SU-DHL-6 (cell line): Measurements from ENCODE around the gene FAM120B.
"Not testable (repeated sequence)": the region's sequence is repeated elsewhere in the genome, so short reads cannot be mapped to it uniquely, and the experiment has no call there.

Experiments used
- H2AFZ ChIP-seq: fragments of 200-600 bp; sonication (generic); 2 replicates; pipeline ENCODE4 v1.6.1; 2014; ENCODE audit warnings: low read depth, mild to moderate bottlenecking, moderate library complexity, mixed read lengths, antibody characterized with exemption, low read length; ENCODE audit not compliant: severe bottlenecking
- H3F3A ChIP-seq: fragments of 200-600 bp; shearing (Covaris generic); 2 replicates; pipeline ENCODE4 v1.6.0; 2016; ENCODE audit warnings: antibody characterized with exemption, mild to moderate bottlenecking; ENCODE audit not compliant: insufficient read depth
- H3K27ac ChIP-seq: fragments of 200-600 bp; sonication (generic); 2 replicates; pipeline ENCODE4 v1.5.1; 2016; ENCODE audit warnings: low read depth, mild to moderate bottlenecking, low read length, moderate library complexity, mixed read lengths
- H3K27me3 ChIP-seq: fragments of 200-600 bp; sonication (generic), shearing (Covaris generic); 2 replicates; pipeline ENCODE4 v1.6.0; 2014; ENCODE audit warnings: mild to moderate bottlenecking, low read length
- H3K36me3 ChIP-seq: fragments of 200-600 bp; sonication (generic); 2 replicates; pipeline ENCODE4 v1.6.1; 2014; ENCODE audit warnings: mild to moderate bottlenecking, low read length, mixed read lengths
- H3K4me2 ChIP-seq: fragments of 300-600, 200-600 bp; shearing (Covaris generic), sonication (generic); 2 replicates; pipeline ENCODE4 v1.6.0; 2014; ENCODE audit warnings: low read length, low read depth, mild to moderate bottlenecking; ENCODE audit not compliant: poor library complexity, severe bottlenecking
- H3K4me3 ChIP-seq: fragments of 200-600 bp; sonication (generic); 2 replicates; pipeline ENCODE4 v1.5.1; 2014; ENCODE audit warnings: antibody characterized with exemption, low read length, mild to moderate bottlenecking, mixed read lengths; ENCODE audit not compliant: insufficient read depth, poor library complexity, severe bottlenecking
- H3K79me2 ChIP-seq: fragments of 200-600 bp; sonication (generic); 2 replicates; pipeline ENCODE4 v1.6.1; 2014; ENCODE audit warnings: mild to moderate bottlenecking, low read length, moderate library complexity; ENCODE audit not compliant: insufficient read depth
- H3K9ac ChIP-seq: fragments of 200-600 bp; sonication (generic); 2 replicates; pipeline ENCODE4 v1.7.0; 2014; ENCODE audit warnings: mild to moderate bottlenecking, low read length
- H3K9me2 ChIP-seq: fragments of 200-600 bp; sonication (generic); replicated peaks from 2 replicates; pipeline ENCODE4 v1.6.1; 2014; ENCODE audit warnings: low read length; ENCODE audit not compliant: insufficient read depth
- H3K9me3 ChIP-seq: fragments of 200-600 bp; sonication (generic); 2 replicates; pipeline ENCODE4 v1.6.1; 2014; ENCODE audit warnings: low read length, mixed read lengths; ENCODE audit not compliant: insufficient read depth
- H4K20me1 ChIP-seq: fragments of 200-600 bp; sonication (generic); 2 replicates; pipeline ENCODE4 v1.6.1; 2014; ENCODE audit warnings: low read depth, mild to moderate bottlenecking, antibody characterized with exemption, low read length, moderate library complexity, mixed read lengths
- EZH2phosphoT487 ChIP-seq: fragments of 200-600 bp; sonication (generic), shearing (Covaris generic); conservative IDR thresholded peaks from 2 replicates; pipeline ENCODE4 v1.6.1; 2018; ENCODE audit warnings: mild to moderate bottlenecking, antibody characterized with exemption, low read length, moderate library complexity, mixed read lengths
- TF ChIP-seq, protein P1 (sequence below): fragments of 200-600 bp; sonication (generic); IDR thresholded peaks from one replicate; pipeline ENCODE4 v1.5.1; 2017; ENCODE audit warnings: antibody characterized with exemption, mild to moderate bottlenecking, low read length, moderate library complexity; ENCODE audit not compliant: insufficient read depth, poor library complexity, severe bottlenecking

The FAM120B gene

DNA sequence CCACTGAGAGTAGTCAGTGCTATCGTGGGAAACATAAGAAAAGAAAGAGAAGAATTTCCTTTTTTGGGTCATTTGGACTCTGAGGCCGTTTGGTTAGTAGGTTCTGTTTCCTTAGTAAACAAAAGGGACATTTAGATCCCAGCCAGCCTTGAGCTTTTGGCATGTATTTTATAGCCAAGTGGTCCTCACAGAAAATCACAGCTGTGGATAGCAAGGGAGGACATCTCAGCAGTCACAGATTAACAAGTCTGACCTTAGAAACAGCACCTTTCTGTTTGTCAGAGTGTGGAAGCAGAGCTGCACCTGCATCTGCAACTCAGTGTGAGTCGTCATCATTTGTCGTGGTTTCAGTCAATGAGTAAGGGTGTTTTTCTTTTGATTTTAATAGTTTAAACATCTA is 40.5 kb downstream of the FAM120B start:
- H2AFZ ChIP-seq = no peak overlapping the region
- TF ChIP-seq, protein P1, sequence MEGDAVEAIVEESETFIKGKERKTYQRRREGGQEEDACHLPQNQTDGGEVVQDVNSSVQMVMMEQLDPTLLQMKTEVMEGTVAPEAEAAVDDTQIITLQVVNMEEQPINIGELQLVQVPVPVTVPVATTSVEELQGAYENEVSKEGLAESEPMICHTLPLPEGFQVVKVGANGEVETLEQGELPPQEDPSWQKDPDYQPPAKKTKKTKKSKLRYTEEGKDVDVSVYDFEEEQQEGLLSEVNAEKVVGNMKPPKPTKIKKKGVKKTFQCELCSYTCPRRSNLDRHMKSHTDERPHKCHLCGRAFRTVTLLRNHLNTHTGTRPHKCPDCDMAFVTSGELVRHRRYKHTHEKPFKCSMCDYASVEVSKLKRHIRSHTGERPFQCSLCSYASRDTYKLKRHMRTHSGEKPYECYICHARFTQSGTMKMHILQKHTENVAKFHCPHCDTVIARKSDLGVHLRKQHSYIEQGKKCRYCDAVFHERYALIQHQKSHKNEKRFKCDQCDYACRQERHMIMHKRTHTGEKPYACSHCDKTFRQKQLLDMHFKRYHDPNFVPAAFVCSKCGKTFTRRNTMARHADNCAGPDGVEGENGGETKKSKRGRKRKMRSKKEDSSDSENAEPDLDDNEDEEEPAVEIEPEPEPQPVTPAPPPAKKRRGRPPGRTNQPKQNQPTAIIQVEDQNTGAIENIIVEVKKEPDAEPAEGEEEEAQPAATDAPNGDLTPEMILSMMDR = no peak
- no peak for TF ChIP-seq EZH2phosphoT487
- H3K27me3 ChIP-seq = no peaks in the 10 kb centered on the region
- no peak overlapping the region for H3K9ac ChIP-seq
- no peak overlapping the region for H3K4me2 ChIP-seq
- H3K27ac ChIP-seq = no peak overlapping the region
- H3K9me2 ChIP-seq = no peaks in the 10 kb centered on the region
- peaks cover 26% of the 10 kb centered on the region for H3K36me3 ChIP-seq
- no peak overlapping the region for H3K4me3 ChIP-seq
- H4K20me1 ChIP-seq = no peaks in the 10 kb centered on the region
- no peaks in the 10 kb centered on the region for H3F3A ChIP-seq
- peaks cover 23% of the 10 kb centered on the region; the same call in 1 of the 2 replicates for H3K9me3 ChIP-seq
- H3K79me2 ChIP-seq = no peaks in the 10 kb centered on the region

DNA sequence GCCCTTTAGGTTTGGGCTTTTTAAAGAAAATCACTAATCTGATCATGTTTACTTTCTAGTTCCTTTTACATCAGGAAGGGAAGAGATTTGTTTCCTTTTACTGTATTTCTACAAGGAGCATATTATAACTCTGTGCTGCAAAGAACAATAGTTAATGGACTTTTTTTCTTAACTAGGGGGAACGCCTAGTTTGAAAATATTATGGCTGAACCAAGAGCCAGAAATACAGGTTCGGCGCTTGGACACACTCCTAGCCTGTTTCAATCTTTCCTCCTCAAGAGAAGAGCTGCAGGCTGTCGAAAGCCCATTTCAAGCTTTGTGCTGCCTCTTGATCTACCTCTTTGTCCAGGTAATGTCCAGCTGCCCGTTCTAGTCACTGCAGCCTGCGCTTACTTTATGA is 41.4 kb downstream of the FAM120B start:
- TF ChIP-seq, protein P1 = no peak
- no peak for TF ChIP-seq EZH2phosphoT487
- H4K20me1 ChIP-seq = no peaks in the 10 kb centered on the region
- no peaks in the 10 kb centered on the region for H3K9me2 ChIP-seq
- no peaks in the 10 kb centered on the region for H3K79me2 ChIP-seq
- no peaks in the 10 kb centered on the region for H3F3A ChIP-seq
- no peak overlapping the region for H2AFZ ChIP-seq
- no peaks in the 10 kb centered on the region for H3K27me3 ChIP-seq
- H3K4me2 ChIP-seq = no peak overlapping the region
- H3K4me3 ChIP-seq = no peak overlapping the region
- H3K27ac ChIP-seq = no peak overlapping the region
- peaks cover 26% of the 10 kb centered on the region for H3K36me3 ChIP-seq
- no peak overlapping the region for H3K9ac ChIP-seq
- H3K9me3 ChIP-seq = peaks cover 23% of the 10 kb centered on the region; the same call in 1 of the 2 replicates

DNA sequence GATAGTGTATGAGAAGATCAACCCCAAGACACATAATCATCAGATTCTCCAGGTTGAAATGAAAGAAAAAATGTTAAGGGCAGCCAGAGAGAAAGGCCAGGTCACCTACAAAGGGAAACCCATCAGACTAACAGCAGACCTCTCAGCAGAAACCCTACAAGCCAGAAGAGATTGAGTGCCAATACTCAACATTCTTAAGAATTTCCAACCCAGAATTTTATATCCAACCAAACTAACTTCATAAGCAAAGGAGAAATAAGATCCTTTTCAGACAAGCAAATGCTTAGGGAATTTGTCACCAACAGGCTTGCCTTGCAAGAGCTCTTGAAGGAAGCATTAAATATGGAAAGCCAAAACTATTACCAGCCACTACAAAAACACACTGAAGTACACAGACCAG is 44.9 kb downstream of the FAM120B start:
- not testable (repeated sequence) for H3K27ac ChIP-seq, H3K4me3 ChIP-seq, H2AFZ ChIP-seq, H3K27me3 ChIP-seq, H3K4me2 ChIP-seq, H3K79me2 ChIP-seq, H3K9me2 ChIP-seq, H3F3A ChIP-seq, H3K9ac ChIP-seq, H4K20me1 ChIP-seq
- Histone ChIP-seq H3K36me3 (peaks cover 26% of the 10 kb centered on the region), H3K9me3 (peaks cover 23% of the 10 kb centered on the region; the same call in 1 of the 2 replicates)

DNA sequence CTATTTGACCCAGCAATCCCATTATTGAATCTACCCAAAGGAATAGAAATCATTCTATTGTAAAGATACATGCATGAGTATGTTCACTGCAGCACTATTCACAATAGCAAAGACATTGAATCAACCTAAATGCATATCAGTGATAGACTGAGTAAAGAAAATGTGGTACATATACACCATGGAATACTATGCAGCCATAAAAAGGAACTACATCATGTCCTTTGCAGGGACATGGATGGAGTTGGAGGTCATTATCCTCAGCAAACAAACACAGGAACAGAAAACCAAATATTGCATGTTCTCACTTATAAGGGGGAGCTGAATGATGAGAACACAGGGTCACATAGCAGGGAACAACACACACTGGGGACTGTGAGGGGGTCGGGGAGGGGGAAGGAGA is 48.6 kb downstream of the FAM120B start:
- H3K27me3 ChIP-seq, H3K9ac ChIP-seq, H3K4me3 ChIP-seq, H2AFZ ChIP-seq, H4K20me1 ChIP-seq, H3K27ac ChIP-seq, H3K9me2 ChIP-seq, H3K79me2 ChIP-seq, H3K4me2 ChIP-seq, H3F3A ChIP-seq: not testable (repeated sequence)
- peaks cover 11% of the 10 kb centered on the region for H3K36me3 ChIP-seq
- H3K9me3 ChIP-seq = peaks cover 17% of the 10 kb centered on the region; the same call in 1 of the 2 replicates
